GM19455 (cell line): ENCODE results near the gene NAAA.
A peak's percentile ranks its signal among the peaks of the same experiment; 100 is the strongest.
"Not testable (repeated sequence)": the region's sequence is repeated elsewhere in the genome, so short reads cannot be mapped to it uniquely, and the experiment has no call there.

Experiments used
- ATAC-seq: cut with Tn5 transposase; IDR thresholded peaks from one replicate; pipeline ENCODE4 v1.9.1; 2021; ENCODE audit not compliant: unreplicated experiment

The NAAA gene

DNA sequence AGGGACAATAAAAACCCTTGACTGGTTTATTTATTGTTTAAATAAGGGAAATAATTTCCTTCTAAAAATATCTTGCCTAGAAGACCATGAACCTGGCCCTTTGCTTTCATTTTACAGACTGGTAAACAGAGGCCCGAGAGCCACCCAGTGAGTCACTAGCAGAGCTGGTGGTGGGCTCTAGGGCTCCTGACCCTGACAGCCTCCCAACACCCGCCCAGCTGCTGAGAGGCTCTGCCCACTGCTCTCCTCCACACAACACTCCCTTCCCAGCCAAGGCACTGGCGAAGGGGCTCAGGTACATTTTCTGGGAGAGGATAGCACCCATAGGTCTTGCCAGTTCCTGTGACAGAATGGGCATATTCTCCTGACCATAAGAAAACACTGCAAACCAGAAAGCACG lies 20.5 kb downstream of the NAAA start:
- no peak for ATAC-seq

GRCh38 chr4:75919920-75920319 lies 20.9 kb downstream of the NAAA start:
- ATAC-seq, result no peak

DNA sequence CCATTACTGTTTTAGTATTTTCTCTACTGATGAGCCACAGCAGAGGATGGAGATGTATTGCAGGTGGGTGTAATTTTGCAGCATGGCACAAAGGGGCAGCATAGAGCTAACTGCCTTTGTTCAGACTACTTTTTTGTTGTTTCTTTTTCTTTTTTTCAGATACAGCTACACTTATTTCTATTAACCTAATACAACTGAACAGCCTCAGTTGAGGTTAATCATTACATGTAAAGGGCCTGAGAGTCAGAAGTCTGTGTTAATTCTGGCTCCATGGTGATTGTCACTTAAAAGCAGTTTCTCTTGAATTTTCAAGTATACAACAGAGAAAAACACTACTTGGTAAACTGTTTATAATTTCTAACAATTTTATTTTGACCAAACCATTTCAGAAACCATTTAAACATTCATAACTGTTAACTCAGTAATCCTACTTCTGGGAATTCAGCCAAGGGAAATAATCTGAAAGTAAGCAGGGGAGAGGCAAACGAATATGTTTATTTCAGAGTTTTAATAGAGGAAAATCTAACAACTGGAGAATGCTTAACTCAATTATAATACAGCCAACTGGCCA lies 24.6 kb downstream of the NAAA start:
- ATAC-seq, result no peak

DNA sequence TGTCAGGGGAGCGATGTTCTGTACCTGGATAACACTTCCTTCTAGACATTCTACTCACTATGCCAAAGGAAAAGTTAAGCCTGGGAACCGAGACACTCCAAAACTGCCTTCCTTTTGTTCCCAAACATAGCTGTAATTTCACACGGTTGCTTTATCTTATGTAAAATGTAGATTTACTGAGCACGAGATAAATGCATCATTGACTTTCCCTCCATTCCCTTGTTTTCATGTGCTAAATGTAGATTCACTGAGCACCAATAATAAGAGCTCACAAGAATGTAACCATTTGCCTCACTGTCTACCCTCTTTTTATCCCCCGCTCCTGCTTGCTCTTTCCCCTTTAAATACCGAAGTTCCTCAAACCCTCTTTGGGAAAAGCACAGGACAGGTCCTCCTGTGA lies 27.8 kb downstream of the NAAA start:
- no peak for ATAC-seq

DNA sequence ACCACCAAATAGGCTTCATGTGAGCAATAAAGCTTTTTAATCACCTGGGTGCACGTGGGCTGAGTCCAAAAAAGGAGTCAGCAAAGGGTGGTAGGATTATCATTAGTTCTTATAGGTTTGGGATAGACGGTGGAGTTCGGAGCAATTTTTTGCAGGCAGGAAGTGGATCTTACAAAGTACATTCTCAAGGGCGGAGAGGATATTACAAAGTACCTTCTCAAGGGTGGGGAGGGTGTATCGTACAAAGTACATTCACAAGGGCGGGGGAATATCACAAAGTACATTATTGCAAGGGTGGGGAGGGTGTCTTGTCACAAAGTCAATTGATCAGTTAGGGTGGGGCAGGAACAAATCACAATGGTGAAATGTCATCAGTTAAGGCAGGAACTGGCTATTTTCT lies 30.0 kb downstream of the NAAA start:
- not testable (repeated sequence) for ATAC-seq

GRCh38 chr4:75909405-75909804 lies 31.4 kb downstream of the NAAA start:
- no peak for ATAC-seq

- no peak for ATAC-seq
These were observed 32.3 kb downstream of the NAAA start for GRCh38 chr4:75908555-75908954.

DNA sequence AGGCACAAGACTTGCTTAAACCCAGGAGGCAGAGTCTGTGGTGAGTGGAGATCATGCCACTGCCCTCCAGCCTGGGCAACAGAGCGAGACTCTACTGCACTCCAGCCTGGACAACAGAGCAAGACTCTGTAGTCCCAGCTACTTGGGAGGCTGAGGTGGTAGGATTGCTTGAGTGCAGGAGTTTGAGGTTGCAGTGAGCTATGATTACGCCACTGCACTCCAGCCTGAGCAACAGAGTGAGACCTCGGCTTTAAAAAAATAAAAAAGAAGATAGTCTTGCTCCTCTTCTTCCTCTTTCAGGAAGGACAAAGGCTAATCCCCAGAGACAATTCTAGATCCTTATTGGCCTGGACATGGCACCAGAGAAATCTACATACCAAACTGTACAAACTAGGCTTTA lies 32.8 kb downstream of the NAAA start:
- ATAC-seq, result no peak

GRCh38 chr4:75904076-75904475 lies 36.7 kb downstream of the NAAA start:
- ATAC-seq, result no peak

DNA sequence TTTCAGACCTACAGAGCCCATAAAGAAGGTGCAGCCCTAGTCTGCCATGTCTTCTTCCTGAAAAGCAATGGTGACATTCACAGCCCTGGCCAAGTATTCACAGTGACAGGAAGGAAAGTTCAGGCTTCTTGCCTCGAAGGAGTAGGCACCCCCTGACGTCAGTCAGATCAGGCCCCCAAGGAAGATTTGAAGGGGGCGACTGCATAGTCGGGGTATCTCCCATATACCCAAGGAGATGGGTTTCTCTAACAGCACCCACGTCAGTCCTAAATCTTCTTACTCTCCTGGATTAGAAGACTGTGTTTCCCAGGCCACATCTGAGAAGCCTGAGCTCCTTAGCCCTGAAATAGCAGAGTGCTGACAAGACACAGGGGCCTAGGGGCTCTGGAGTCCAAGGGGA lies 38.5 kb downstream of the NAAA start, which contains the start of gene PPEF2:
TSS of gene PPEF2 (minus strand) at position 101 of the 400 bp plus-strand sequence. CDS start 6,127 bp downstream, outside the sequence.
- ATAC-seq, result no peak

- ATAC-seq, result no peak
These were observed 42.3 kb downstream of the NAAA start for GRCh38 chr4:75898536-75898935.

- peak; percentile 69 for ATAC-seq
These were observed 45.0 kb downstream of the NAAA start for GRCh38 chr4:75895744-75896314.

GRCh38 chr4:75892508-75892907 lies 48.3 kb downstream of the NAAA start:
- ATAC-seq, result no peak

GRCh38 chr4:75891611-75892010 lies 49.2 kb downstream of the NAAA start:
- ATAC-seq, result no peak

DNA sequence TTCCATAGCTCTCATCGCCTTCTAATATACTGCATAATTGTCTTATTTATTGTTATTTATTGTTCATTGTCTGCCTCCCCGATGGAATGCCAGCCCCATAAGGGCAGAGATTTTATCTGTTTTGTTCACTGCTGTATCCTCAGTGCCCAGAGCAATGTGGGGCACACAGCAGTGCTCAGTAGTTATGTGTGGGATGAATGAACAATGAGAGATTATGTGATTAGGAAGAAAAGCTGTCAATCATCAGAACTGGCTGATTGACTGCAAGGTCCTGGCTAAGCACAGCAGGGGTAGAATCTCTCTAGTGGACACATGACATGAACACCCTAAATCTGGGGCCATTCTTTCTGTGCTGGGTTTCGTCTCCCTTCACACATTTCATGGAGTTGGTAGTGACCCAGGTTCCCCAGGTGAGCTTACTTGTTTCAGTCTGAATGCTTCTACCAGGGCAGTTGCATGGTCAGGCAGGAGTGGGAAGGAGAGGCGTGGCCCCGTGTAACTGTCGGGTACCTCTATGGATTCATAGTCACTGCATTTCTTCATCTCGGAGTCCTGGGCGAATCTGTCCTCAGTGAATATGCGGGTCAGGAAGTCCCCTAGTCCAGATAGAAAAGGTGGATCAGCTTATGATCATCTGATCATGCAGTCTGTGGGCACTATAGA lies 51.1 kb downstream of the NAAA start:
- ATAC-seq, result no peak

DNA sequence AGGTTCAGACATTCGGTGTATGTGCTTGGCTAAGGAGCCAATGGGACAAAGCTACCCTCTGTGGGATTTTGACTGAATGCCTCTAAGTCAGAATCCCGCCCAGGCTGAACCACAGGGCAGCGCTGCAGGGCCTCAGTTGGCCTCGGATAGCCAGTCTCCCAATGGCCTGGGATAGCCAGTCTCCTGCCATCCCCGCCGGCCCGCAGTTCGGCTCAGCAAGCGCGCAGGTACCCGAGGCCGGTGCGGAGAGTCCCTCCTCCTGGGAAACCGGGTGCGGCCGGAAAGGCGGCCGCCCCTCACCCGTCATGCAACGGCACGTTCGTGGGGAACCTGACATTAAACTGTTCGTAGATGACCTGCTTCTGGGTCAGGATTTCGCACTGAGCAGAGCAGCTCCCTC lies 54.7 kb downstream of the NAAA start:
- ATAC-seq, result no peak

DNA sequence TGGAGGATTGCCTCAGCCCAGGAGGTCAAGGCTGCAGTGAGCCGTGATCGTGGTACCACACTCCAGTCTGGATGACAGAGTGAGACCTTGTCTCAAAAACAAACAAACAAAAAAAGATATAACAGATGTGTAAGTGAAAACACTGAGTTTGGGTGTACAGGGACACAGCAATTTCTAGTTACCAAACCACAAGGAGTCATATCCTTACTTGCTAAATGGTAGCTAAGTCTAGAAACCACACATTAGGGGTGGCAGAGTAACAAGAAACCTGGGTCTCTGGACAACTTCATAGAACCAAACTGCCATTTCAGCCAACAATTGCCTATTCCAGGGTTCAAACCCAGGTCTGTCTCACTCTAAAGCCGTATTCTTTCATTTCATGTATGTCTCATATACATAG lies 59.3 kb downstream of the NAAA start:
- no peak for ATAC-seq

GRCh38 chr4:75880278-75880677 lies 60.5 kb downstream of the NAAA start:
- no peak for ATAC-seq

- no peak for ATAC-seq
These were observed 62.5 kb downstream of the NAAA start for GRCh38 chr4:75878246-75878756.

DNA sequence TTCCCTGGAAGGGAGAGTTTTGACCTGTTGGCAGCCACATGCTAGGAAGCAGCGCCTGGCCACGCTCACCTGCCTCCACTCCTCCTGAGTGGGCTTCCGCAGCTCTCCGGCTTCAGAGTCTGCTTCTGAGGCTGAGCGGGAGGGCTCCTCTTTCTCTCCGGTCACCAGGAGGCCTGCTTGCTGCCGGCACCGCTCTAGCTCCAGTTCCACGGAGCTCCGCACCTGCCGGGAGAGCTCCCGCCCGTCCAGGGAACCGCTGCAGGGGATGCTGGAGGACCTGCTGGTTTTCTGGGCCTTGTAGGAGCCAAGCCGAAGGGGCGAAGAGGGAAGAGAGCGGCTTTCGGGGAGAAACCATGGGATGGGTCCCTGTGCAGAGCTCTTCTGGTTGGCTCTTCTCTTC lies 64.6 kb downstream of the NAAA start:
- no peak for ATAC-seq

GRCh38 chr4:75869100-75869499 lies 71.7 kb downstream of the NAAA start:
- no peak for ATAC-seq

DNA sequence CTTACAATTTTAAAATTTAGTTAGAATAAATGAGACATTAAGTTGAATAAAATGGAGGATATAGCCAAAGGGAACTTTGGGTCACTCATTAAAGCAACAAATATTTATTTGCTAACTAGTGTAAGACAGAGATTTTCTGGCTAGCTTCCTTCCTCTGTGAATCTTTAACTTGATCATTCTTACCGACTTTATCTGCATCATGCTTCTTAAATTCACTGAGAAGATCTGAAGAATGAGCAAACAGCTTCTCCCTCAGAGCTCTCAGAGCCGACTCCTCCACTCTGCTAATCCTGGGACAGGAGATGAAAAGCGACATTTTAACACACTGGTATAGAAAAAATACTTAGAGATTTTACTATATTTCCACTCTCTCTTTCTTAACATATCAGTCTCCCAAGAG lies 73.7 kb downstream of the NAAA start:
- no peak for ATAC-seq
